HFFc6 (cell line): ENCODE measurements around the gene GNA12. TPM values are rescaled to one million over a fixed set of nuclear protein-coding genes. Genes with fewer than 3 reads are reported as not detected.

Source experiments
- DNase-seq: peaks from one replicate; pipeline ENCODE4 v3.0.0-alpha.2; 2018
- H3K27ac Mint-ChIP-seq: 2 replicates; pipeline ENCODE4 v1.8.0; 2020; ENCODE audit warnings: mild to moderate bottlenecking, mixed read lengths
- H3K27me3 Mint-ChIP-seq: 2 replicates; pipeline ENCODE4 v1.8.0; 2021; ENCODE audit warnings: mild to moderate bottlenecking, moderate library complexity, mixed read lengths; ENCODE audit not compliant: insufficient read depth
- H3K36me3 Mint-ChIP-seq: 2 replicates; pipeline ENCODE4 v1.8.0; 2021; ENCODE audit warnings: low read depth, mixed read lengths
- H3K4me1 Mint-ChIP-seq: 2 replicates; pipeline ENCODE4 v1.8.0; 2020; ENCODE audit warnings: low read depth, mixed read lengths
- H3K4me3 Mint-ChIP-seq: 2 replicates; pipeline ENCODE4 v1.8.0; 2020; ENCODE audit warnings: mild to moderate bottlenecking, moderate library complexity, mixed read lengths
- H3K9me3 Mint-ChIP-seq: 2 replicates; pipeline ENCODE4 v1.8.0; 2020; ENCODE audit warnings: mild to moderate bottlenecking, mixed read lengths
- CTCF ChIP-seq: fragments of 200-600 bp; sonication (generic); IDR thresholded peaks from 2 replicates; pipeline ENCODE4 v1.5.0; 2021; ENCODE audit warnings: antibody characterized with exemption, mild to moderate bottlenecking
- total RNA-seq, 6 experiments: library from RNA; stranded (reverse); fragmentation: NEBNext Ultra II Directional; extraction: Animal tissue kit (Norgen Biotek cat#: 25700); gene quantifications; 2 replicates in 1 of 6; 3 replicates in 5 of 6; pipeline ENCODE4 v1.2.3, GENCODE V29; 2021

The GNA12 gene
- total RNA-seq, 6 experiments from 2014 or later = 52.9 to 61.9 (median 57.6) TPM

GRCh38 chr7:2702594-2702957, 141.5 kb downstream of the GNA12 start:
- no peaks in the 10 kb centered on the region for H3K4me1 Mint-ChIP-seq
- H3K9me3 Mint-ChIP-seq = no peaks in the 10 kb centered on the region
- no peak for TF ChIP-seq CTCF
- no peak overlapping the region for H3K27ac Mint-ChIP-seq
- no peak for DNase-seq
- no peak overlapping the region for H3K4me3 Mint-ChIP-seq
- H3K27me3 Mint-ChIP-seq = peaks cover 1% of the 10 kb centered on the region; the same call in 1 of the 2 replicates
- peaks cover 9% of the 10 kb centered on the region for H3K36me3 Mint-ChIP-seq

GRCh38 chr7:2701832-2702593, 142.1 kb downstream of the GNA12 start:
- Mint-ChIP-seq H3K4me1 (no peaks in the 10 kb centered on the region), H3K27me3 (peaks cover 1% of the 10 kb centered on the region; the same call in 1 of the 2 replicates), H3K9me3 (no peaks in the 10 kb centered on the region), H3K27ac (no peak overlapping the region), H3K36me3 (peaks cover 9% of the 10 kb centered on the region), H3K4me3 (no peak overlapping the region)
- no peak for DNase-seq
- no peak for TF ChIP-seq CTCF

- DNase-seq = no peak
- no peak for TF ChIP-seq CTCF
- Mint-ChIP-seq H3K27me3 (peaks cover 1% of the 10 kb centered on the region; the same call in 1 of the 2 replicates), H3K4me3 (no peak overlapping the region), H3K9me3 (no peaks in the 10 kb centered on the region), H3K27ac (no peak overlapping the region), H3K4me1 (no peaks in the 10 kb centered on the region), H3K36me3 (peaks cover 9% of the 10 kb centered on the region)
These were observed 142.7 kb downstream of the GNA12 start for GRCh38 chr7:2701424-2701823.

GRCh38 chr7:2700141-2700850, 143.8 kb downstream of the GNA12 start:
- Mint-ChIP-seq H3K27ac (no peak overlapping the region), H3K4me3 (no peak overlapping the region), H3K27me3 (peaks cover 1% of the 10 kb centered on the region; the same call in 1 of the 2 replicates), H3K9me3 (no peaks in the 10 kb centered on the region), H3K36me3 (peaks cover 7% of the 10 kb centered on the region), H3K4me1 (no peaks in the 10 kb centered on the region)
- DNase-seq = no peak
- no peak for TF ChIP-seq CTCF

- Mint-ChIP-seq H3K9me3 (no peaks in the 10 kb centered on the region), H3K27ac (no peak overlapping the region), H3K4me3 (no peak overlapping the region), H3K27me3 (peaks cover 1% of the 10 kb centered on the region; the same call in 1 of the 2 replicates), H3K4me1 (no peaks in the 10 kb centered on the region), H3K36me3 (no peaks in the 10 kb centered on the region)
- DNase-seq = no peak
- TF ChIP-seq CTCF = no peak
These were observed 144.9 kb downstream of the GNA12 start for GRCh38 chr7:2699289-2699620.
